Inflammatory macrophage treated with lipopolysaccharide for 4 hours (primary cell): Measurements from ENCODE around the gene PRKCH.

ENCODE experiments used
- DNase-seq: peaks from one replicate; pipeline ENCODE4 v3.0.0-alpha.2; 2020

The PRKCH gene

GRCh38 chr14:61433169-61433568, 111.8 kb downstream of the PRKCH start:
- peak; percentile 53 for DNase-seq

GRCh38 chr14:61433828-61434227, 112.4 kb downstream of the PRKCH start:
- DNase-seq: no peak

- DNase-seq: no peak
Measured at GRCh38 chr14:61434311-61434710, 112.9 kb downstream of the PRKCH start.

- peak; percentile 20 for DNase-seq
Measured at GRCh38 chr14:61435563-61436337, 114.4 kb downstream of the PRKCH start.

- peak; percentile 67 for DNase-seq
Measured at GRCh38 chr14:61437381-61437780, 116.0 kb downstream of the PRKCH start.

GRCh38 chr14:61438036-61438435, 116.7 kb downstream of the PRKCH start:
- no peak for DNase-seq

- DNase-seq: peak; percentile 86
Measured at GRCh38 chr14:61438497-61438859, 117.1 kb downstream of the PRKCH start.

- DNase-seq: peak; percentile 88
Measured at GRCh38 chr14:61438860-61439765, 117.7 kb downstream of the PRKCH start.

- no peak for DNase-seq
Measured at GRCh38 chr14:61439779-61440418, 118.5 kb downstream of the PRKCH start.

- DNase-seq: no peak
Measured at GRCh38 chr14:61443481-61443880, 122.1 kb downstream of the PRKCH start.

- DNase-seq: peak; percentile 75
Measured at GRCh38 chr14:61444215-61444768, 122.9 kb downstream of the PRKCH start.

- DNase-seq: no peak
Measured at GRCh38 chr14:61451491-61451890, 130.1 kb downstream of the PRKCH start.

GRCh38 chr14:61451891-61452400, 130.6 kb downstream of the PRKCH start:
- DNase-seq: no peak

- no peak for DNase-seq
Measured at GRCh38 chr14:61452452-61452851, 131.1 kb downstream of the PRKCH start.

- DNase-seq: no peak
Measured at GRCh38 chr14:61453103-61453767, 131.9 kb downstream of the PRKCH start.

- DNase-seq: no peak
Measured at GRCh38 chr14:61454545-61454944, 133.2 kb downstream of the PRKCH start.

- no peak for DNase-seq
Measured at GRCh38 chr14:61455351-61455750, 134.0 kb downstream of the PRKCH start.

GRCh38 chr14:61456720-61457119, 135.3 kb downstream of the PRKCH start:
- DNase-seq: peak; percentile 82

GRCh38 chr14:61458766-61459165, 137.4 kb downstream of the PRKCH start:
- DNase-seq: no peak

GRCh38 chr14:61459229-61459628, 137.8 kb downstream of the PRKCH start:
- DNase-seq: no peak

GRCh38 chr14:61460063-61460462, 138.7 kb downstream of the PRKCH start:
- no peak for DNase-seq
